NCI-H446 (cell line): ENCODE data around the gene PSD2.
A peak's percentile ranks its signal among the peaks of the same experiment; 100 is the strongest.

ENCODE experiments used
- DNase-seq, 2 experiments: peaks; one replicate each; lab custom pipeline; 2025; lab: John Stamatoyannopoulos, UW

The PSD2 gene

GRCh38 chr5:139763280-139763929 is 32.2 kb upstream of the PSD2 start:
- peak in 1 of 2 experiments; percentile 43 for DNase-seq

DNA sequence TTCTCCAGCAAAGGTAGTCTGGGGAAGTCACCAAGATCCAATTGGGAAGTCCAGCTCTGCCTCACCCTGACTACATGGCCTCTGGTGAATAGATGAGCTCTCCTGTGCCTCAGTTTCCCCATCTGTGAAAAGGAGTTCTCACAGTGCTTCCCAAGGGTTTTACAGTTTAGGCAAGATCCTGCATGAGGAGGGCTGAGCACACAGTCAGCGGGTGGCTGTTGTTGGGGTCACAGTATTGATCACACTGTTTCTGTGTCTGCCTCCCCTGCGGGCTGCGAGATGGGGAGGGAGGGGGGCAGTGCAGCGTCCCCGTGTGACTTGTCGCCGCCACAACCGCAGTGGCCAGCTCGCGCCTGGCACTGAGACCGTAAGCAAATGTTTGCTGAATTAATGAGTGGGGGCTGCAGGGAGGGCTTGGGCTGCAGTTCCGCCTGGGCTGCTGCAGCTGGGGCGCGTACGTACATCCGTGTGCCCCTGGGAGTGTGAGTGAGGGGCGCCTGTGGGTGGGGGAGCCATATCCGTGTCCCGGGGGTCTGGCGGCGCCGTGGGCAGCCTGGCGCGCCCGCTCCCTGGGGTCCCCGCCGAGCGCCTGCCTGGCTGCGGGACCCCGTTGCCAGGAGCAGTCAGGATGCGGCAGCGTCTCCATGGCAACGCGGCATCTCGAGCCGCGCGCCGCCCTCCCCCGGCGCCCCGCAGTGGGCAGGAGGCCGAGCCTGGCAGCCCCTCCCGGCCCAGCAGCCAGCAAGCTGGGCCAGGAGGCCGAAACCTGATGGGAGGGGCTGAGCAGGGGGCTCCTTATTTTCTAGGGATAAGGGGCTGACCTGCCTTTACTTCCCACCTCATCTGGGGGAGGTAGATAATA is 31.4 kb upstream of the PSD2 start:
- DNase-seq: peak; percentile 65 to 87

- DNase-seq: no peak
Measured at GRCh38 chr5:139764886-139765408, 30.7 kb upstream of the PSD2 start.

DNA sequence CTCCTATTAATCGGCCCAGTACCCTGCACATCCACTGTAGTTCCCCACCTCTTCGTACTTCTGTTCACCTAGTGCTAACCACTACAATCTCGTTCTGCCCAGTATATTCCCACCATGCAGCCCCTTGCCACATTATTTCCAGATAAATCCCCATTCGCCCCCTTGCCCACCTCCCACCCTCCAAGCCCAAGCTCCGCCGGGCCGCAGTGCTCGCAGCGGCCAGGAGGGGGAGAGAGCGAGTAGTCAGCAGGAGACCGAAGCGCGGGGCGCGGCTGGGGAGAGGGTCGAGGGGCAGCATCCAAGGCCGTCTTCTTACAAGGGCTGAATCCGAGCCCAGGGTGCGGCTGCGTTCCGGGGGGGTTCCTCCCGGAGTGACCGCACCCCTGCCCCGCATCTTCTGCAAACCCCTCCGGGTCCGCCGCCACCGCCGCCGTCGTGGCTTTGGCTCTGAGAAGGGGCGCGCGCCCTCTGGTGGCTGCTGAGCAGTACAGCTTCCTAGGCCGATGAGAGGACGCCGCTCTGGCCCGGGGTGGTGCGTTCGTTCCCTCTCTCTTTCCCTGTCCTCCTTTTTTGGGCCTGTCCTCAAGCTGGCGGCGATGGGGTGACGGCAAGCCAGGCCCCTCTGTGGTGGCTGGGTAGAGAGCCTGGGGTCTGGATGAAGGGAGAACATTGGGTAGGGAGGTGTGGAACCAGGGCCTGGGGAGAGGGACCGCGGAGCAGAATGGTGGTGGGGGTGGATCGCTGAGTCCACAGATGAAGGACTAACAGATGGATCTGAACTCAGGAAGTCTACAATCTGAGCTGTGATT is 30.0 kb upstream of the PSD2 start:
- DNase-seq: peak; percentile 45 to 86

DNA sequence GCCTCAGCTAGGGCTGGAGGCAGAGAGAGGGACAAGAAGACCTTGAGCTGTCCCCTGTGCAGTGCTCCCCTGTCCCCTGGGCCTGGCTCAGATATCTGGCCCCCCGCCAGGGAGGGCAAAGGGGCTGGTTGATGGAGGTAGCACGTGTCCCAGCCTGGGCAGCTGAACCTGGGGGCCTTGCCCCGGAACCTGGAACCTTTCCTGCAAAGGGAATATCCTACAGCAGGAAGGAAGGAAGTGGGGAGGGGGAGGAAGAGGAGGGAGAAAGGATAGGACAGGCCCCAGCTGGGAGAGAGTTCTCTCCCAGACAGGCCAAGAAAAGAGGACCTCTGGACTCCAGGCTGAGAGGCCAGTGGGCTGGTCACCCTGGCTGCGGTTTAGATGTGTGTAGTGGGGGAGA is 27.6 kb upstream of the PSD2 start:
- DNase-seq: no peak

DNA sequence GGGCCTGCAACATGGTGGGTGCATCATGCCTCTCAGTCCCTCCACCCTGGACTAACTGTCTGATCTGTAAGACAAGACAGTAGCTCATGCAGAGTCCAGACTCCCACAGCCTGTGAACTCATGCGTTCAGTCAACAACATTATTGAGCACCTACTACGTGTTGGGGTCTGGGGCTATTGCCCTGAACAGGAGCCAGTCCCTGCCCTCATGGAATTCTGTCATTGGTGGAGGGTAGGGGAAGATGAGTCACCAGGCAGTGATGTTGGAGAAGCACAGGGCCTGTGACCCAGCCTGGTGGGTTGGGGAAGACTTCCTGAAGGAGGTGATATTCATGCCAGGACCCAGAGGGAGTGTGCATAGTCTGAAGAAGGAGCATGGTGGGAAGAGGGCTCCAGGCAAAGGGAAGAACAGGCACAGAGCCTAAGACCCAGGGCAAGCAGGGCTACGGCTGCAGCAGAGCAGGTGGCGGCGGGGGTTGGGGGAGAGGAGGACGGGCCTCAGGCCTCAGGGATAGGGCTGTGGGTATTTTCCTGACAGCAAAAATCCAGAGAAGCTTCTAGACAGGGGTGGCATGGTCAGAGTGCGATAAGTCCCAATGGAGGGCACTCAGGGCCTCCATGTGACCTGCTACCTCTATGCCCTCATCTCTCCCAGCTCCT is 26.7 kb upstream of the PSD2 start:
- DNase-seq: no peak

- no peak for DNase-seq
Measured at GRCh38 chr5:139769477-139769876, 26.1 kb upstream of the PSD2 start.

DNA sequence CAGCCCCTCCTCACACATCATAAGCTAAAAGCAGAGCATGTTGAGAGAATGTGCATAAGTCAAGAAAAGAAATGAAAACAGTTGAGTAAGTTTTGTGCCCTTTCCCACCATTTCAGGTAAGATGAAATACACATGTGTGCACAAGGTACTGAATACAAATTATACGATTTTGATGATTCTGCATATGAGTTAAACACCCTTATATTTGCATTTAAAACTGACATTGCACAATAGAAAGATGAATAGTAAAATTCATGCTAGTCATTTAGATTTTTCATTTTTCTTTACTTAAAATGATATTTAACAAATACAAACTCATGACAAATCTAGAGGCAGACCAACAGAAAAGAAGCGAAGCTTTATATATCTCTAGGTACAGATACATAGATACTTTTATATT is 24.9 kb upstream of the PSD2 start:
- DNase-seq: no peak

DNA sequence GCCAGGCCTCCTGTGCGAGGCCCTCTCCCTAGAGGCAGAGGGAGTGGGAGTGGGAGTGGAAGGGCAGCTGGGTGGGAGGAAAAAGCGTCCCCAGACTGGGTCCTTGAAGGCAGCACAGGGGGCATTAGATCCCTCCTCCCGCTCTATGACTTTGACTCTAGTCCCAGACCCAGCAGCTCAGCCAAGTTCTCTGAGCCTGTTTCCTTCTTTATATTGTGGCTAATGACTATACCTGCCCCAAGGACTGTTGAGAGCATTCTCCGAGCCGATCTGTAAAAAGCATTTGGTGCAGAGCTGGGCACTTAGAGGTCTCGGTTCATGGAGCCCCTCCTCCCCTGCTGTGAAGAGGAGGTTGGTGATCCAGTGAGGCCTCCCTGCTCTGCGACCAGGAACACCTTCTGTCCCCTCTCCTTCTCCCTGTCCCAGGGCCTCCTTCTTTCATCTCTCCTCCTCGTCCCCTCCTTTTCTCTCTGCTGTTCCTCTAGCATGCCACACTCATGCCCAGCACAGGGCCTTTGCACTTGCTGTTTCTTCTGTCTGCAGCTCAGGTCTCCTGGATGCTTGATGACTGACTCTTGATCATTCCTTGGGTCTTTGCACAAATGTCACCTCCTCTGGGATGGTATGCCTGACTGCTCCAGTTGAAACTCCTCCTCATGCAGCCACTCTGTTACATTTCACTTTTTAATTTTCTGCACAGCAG is 23.4 kb upstream of the PSD2 start:
- DNase-seq: no peak

DNA sequence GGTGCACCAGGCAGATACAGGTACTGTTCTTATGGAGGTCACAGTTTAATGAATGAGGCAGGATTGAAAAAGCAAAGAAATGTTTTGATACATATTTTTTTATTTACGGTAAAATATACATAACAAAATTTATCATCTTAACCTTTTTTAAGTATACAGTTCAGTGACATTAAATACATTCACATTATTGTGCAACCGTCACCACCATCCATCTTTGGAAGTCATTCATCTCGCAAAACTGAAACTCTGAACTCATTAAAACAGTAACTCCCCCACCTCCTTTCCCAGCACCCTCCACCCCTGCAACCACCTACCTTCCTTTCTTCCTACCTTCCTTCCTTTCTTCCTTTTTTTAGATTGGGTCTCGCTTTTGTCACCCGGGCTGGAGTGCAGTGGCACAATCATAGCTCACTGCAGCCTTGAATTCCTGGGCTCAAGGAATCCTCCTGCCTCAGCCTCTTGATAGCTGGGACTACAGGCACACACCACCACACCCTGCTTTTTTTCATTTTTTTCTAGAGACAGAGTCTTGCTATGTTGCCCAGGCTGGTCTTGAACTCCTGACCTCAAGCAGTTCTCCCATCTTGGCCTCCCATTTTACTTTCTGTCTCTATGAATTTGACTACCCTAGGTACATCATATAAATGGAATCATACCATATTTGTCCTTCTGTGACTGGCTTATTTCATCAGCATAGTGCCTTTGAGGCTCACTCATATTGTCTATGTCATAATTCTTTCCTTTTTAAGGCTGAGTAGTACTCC is 22.5 kb upstream of the PSD2 start:
- no peak for DNase-seq

- DNase-seq: no peak
Measured at GRCh38 chr5:139774980-139775661, 20.5 kb upstream of the PSD2 start.

DNA sequence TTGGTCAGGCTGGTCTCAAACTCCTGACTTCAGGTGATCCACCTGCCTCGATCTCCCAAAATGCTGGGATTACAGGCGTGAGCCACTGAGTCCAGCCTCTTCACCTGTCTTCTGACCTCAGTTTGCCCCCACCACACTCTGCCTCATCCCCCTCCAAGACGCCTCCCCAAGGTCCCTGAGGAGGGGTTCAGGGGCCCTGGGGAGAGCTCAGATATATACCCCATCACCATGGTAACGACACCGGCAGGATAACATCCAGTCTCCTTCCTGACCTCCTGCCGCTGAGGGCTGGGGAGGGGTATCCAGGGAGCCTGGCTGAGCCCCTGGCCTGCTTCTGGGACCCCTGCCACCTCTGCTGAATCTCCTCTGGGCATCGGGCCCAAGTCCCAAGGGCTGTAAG is 19.7 kb upstream of the PSD2 start:
- DNase-seq: no peak

DNA sequence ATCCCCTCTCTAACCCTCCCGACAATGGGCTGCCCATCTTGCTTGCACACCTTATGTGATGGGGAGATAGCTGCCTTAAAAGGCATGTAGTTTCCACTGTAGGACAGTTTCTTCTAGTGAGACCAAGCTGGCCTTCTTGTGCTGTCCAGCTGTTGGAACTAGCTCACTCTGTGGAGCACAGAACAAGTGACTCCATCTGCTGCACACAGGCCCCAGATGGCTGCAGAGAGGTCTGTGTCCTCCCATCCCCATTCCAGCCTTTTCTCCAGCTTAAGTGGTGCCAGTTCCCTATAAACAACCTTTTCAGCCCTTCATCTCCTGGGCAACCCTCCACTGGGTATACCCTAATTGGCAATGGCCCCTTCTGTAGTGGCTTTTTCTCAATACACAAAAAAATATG is 18.7 kb upstream of the PSD2 start:
- peak in 1 of 2 experiments; percentile 76 for DNase-seq

GRCh38 chr5:139783436-139783965 is 12.1 kb upstream of the PSD2 start:
- no peak for DNase-seq

DNA sequence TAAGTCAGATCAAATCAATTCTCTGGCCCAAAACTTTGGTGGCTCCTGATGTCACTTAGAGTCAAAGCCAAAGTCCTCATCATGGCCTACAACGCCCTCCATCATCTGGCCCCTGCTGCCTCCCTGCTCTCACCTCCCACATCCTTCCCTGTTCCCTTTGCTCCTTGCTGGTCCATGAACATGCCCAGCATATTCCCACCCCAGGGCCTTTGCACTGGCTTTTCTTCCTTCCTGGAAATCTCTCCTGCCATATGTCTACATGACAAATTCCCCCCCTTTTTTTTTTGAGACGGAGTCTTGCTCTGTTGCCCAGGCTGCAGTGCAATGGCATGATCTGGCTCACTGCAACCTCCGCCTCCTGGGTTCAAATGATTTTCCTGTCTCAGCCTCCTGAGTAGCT is 11.1 kb upstream of the PSD2 start:
- DNase-seq: no peak

GRCh38 chr5:139787257-139787567 is 8.4 kb upstream of the PSD2 start:
- no peak for DNase-seq

DNA sequence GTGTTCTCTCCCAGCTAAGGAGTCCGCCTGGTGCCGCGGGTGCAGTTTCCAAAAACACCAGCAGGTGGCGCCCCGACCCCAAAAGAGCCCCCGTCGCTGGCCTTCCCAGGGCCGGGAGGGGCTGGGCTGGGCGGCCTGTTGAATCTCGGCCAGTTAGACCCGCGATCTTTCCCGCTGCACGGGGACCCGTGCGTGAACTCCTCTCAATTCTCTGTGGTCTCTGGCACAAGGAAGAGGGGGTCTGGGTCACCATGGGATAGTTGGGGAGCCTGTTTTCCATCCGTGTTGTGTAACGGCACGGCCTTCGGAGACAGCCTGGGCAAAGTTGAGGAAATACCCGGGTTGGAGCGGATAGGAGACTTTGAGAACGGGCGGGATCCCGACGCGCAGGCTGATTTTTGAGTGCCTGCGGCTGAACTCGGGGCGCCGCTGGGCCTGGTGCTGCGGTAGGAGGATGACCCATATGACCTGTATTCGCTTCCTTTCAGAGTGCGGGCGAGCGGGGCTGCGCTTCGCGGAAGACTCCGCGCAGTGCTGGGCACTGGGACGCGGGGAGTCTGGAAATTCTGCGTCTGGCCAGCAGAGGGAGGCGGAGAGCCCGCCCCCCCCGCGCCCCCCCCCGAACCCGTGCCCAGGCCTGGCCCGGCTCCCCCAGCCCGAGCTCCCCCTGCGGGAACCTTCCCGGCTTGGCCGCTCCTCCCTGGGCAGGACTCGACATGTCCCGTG is 7.9 kb upstream of the PSD2 start:
- peak; percentile 59 to 81 for DNase-seq

DNA sequence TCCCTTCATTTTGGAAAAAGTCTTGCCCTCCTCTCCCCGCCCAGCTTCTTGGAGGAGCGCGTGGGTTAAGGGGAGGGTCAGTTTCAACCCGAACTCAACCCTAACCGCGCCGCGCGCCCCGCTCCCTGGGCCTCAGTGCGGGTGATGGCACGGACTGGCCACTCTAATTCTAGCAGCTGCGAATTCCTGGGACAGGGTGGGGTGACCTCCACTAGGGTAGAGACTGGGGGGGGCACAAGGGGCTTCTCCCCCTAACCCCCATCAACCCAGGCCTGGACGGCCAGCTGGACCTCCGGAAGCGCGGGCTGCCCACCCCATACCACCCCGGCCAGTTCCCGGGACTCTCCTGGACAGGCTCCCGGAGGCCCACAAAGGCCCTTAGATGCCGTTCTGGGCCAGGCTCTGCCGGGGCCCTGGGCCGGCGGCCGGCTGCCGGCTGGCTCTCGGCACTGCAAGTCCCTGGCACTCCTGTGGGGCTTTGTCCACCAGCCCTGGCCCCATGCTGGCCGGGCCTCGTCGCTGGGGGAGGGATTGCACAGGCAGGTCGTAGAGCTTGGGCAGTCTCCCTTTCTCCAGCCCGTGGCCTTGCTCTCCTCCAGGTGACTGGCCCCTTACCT is 7.2 kb upstream of the PSD2 start:
- DNase-seq: no peak
